ENCODE measurements around the gene RNF187. TPM values are rescaled to one million over a fixed set of nuclear protein-coding genes. Genes with fewer than 3 reads are reported as not detected.

RNF187 gene
- total and polyA plus RNA-seq, 4 donors, result 27.5 to 130 (median 37.2) TPM

DNA sequence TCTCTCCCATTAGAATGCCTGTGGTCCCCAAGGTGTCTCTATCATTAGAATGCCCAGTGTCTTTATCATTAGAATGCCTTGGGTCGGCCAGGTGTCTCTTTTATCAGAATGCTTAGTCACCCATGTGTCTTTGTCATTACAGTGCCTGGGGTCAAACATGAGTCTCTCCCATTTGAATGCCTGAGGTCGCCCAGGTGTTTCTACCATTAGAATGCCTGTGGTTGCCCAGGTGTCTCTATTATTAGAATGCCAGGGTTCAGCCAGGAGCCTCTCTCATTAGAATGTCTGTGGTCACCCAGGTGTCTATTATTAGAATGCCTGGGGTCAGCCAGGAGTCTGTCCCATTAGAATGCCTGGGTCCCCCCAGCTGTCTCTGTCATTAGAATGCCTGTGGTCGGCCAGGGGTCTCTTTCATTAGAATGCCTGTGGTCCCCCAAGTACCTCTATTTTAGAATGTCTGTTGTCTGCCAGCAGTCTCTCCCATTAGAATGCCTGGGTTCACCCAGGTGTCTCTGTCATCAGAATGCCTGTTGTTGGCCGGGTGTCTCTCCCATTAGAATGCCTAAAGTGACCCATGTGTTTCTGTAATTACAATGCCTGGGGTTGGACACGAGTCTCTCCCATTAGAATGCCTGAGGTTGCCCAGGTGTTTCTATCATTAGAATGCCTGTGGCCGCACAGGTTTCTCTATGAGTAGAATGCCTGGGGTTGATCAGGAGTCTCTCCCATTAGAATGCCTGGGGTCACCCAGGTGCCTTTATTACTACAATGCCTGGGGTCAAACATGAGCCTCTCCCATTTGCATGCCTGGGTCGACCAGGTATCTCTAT is 57.1 kb downstream of the RNF187 start:
- WGBS, 2 donors, result 56 to 60% methylated on average over 7 of the region's 7 CpGs
- Histone ChIP-seq H3K4me1 (ENCODE audit: control insufficient read depth in 5 of 5, insufficient read depth in 5 of 5, low read length in 5 of 5) (peaks cover 0 to 2% (median 0%) of the 10 kb centered on the region in 5 donors), H3K27ac (ENCODE audit: low read depth in 1 of 2, low read length in 1 of 2) (no peak overlapping the region), H3K36me3 (ENCODE audit: control insufficient read depth in 4 of 4, insufficient read depth in 4 of 4, low read length in 4 of 4) (no peaks in the 10 kb centered on the region), H3K27me3 (ENCODE audit: control insufficient read depth in 3 of 3, insufficient read depth in 3 of 3, low read length in 2 of 3) (no peaks in the 10 kb centered on the region), H3K9ac (ENCODE audit: insufficient read depth in 1 of 2, low read length in 2 of 2) (no peak overlapping the region), H3K9me3 (ENCODE audit: control insufficient read depth in 4 of 4, insufficient read depth in 3 of 4, low read length in 3 of 4) (no peaks in the 10 kb centered on the region), H3K4me3 (no peak overlapping the region)
- DNase-seq, result no peak
- no peak for TF ChIP-seq CTCF (IDR thresholded peaks at IDR 0.05; ENCODE audit: control extremely low read depth, extremely low read depth)
- no peak for ATAC-seq (ENCODE audit: insufficient read depth, low FRiP score)

DNA sequence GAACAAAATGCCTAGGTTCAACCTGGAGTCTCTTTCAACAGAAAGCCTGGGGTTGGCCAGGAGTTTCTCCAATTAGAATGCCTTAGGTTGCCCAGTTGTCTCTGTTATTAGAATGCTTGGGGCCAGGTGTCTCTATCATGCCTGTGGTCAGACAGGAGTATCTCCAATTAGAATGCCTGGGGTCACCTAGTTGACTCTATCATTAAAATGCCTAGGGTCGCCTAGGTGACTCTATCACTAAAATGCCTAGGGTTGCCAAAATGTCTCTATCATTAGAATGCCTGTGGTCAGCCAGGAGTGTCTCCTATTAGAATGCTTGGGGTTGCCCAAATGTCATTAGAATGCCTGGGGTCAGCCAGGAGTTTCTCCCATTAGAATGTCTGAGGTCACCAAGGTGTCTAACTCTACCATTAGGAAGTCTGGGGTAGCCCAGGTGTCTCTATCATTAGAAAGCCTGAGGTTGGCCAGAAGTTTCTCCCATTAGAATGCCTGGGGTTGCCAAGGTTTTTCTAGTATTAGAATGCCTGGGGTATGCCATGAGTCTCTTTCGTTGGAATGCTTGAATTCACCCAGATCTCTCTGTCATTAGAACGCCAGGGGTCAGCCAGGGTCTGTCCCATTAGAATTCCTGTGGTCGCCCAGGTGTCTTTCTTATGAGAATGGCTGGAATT is 57.9 kb downstream of the RNF187 start:
- Histone ChIP-seq H3K27ac (ENCODE audit: low read depth in 1 of 2, low read length in 1 of 2) (no peak overlapping the region), H3K36me3 (ENCODE audit: control insufficient read depth in 4 of 4, insufficient read depth in 4 of 4, low read length in 4 of 4) (no peaks in the 10 kb centered on the region), H3K9ac (ENCODE audit: insufficient read depth in 1 of 2, low read length in 2 of 2) (no peak overlapping the region), H3K27me3 (ENCODE audit: control insufficient read depth in 3 of 3, insufficient read depth in 3 of 3, low read length in 2 of 3) (no peaks in the 10 kb centered on the region), H3K4me3 (no peak overlapping the region), H3K4me1 (ENCODE audit: control insufficient read depth in 5 of 5, insufficient read depth in 5 of 5, low read length in 5 of 5) (peaks cover 0 to 2% (median 0%) of the 10 kb centered on the region in 5 donors), H3K9me3 (ENCODE audit: control insufficient read depth in 4 of 4, insufficient read depth in 3 of 4, low read length in 3 of 4) (no peaks in the 10 kb centered on the region)
- DNase-seq (no peak), ATAC-seq (ENCODE audit: insufficient read depth, low FRiP score) (no peak)
- no peak for TF ChIP-seq CTCF (IDR thresholded peaks at IDR 0.05; ENCODE audit: control extremely low read depth, extremely low read depth)
- 47 to 52% methylated on average over 4 of the region's 4 CpGs for WGBS, 2 donors

Small RNAs within 50 kb of the gene (small RNA-seq; reads per million reads assigned to genes)
- gene MIR4666A (ENCODE audit: low replicate concordance), result not detected

Other genes with a start within 250 kb of the RNF187 start
- gene TRIM11, start 80.5 kb upstream of the RNF187 start, total RNA-seq, result 10 to 100 TPM; 16.8 to 29.4 TPM
- gene TRIM11, start 80.5 kb upstream of the RNF187 start, polyA plus RNA-seq, result 10 to 100 TPM; 13.8 to 16.4 TPM
- gene TRIM17, start 70.5 kb upstream of the RNF187 start, total RNA-seq, result 1 to 10 TPM; 2.2 to 3.3 TPM
- gene TRIM17, start 70.5 kb upstream of the RNF187 start, polyA plus RNA-seq, result 1 to 10 TPM; 1.0 to 1.5 TPM
- gene RHOU, start 248.1 kb downstream of the RNF187 start, total RNA-seq, result 10 to 100 TPM; 25.8 to 40.1 TPM
- 10 to 100 TPM; 12.9 to 21.1 TPM for gene RHOU, start 248.1 kb downstream of the RNF187 start, polyA plus RNA-seq